ENCODE measurements around the gene SRMS. TPM values are rescaled to one million over a fixed set of nuclear protein-coding genes. Genes with fewer than 3 reads are reported as not detected.

SRMS gene
- polyA plus RNA-seq, 4 donors = 0.17 to 0.31 (median 0.24) TPM; not detected in 1

DNA sequence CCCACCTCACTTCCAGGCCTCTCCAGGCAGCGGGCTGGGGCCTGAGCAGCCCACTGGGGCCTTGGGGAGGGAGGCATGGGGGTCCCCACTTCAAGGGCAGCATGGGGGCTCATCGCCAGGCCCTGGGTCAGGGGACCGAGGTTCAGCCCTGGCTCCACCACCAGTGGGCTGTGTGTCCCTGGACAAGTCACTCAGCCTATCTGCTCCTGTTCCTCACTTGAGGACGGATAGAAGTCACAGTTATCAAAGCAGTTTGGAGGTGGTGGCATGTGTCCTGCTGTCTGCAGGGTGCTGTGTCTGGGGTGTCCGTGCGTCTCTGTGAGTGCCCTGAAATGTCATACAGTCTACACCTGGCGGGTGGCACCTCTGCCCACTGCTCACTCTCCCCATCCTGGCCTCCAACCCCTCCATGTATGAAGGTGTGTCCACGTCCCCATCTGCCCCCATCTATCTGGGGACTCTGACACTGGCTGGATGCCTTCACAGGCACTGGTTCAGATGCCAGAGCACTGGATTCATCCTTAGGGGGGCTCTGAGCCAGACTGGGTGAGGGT is 52.3 kb downstream of the SRMS start:
- no peak for DNase-seq (ENCODE audit: low read depth in 4 of 4, low spot score in 3 of 4)

- no peak for DNase-seq (ENCODE audit: low read depth in 4 of 4, low spot score in 3 of 4)
Measured at GRCh38 chr20:63494420-63495166, 53.0 kb downstream of the SRMS start.

DNA sequence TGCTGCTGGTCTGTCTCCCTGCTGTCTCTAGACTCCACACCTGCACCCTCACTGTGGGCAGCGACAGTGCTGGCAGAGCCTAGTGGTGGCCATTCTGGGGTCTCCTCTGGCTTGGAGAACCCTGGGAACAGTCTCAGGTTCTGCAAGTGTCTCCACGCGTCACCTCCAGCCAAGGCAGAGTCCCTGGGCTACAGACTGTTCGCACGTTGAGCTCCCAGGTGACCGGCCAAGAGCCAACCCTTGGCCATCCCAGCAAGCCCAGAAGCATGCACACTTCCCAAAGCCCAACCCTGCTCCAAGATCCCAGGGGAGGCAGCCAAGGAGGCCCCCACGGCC is 53.5 kb downstream of the SRMS start:
- no peak for DNase-seq (ENCODE audit: low read depth in 4 of 4, low spot score in 3 of 4)

- DNase-seq (ENCODE audit: low read depth in 4 of 4, low spot score in 3 of 4) = no peak
Measured at GRCh38 chr20:63493563-63494020, 54.0 kb downstream of the SRMS start.

- DNase-seq (ENCODE audit: low read depth in 4 of 4, low spot score in 3 of 4) = no peak
Measured at GRCh38 chr20:63492982-63493381, 54.6 kb downstream of the SRMS start.

- no peak for DNase-seq (ENCODE audit: low read depth in 4 of 4, low spot score in 3 of 4)
Measured at GRCh38 chr20:63492518-63492917, 55.0 kb downstream of the SRMS start.

- DNase-seq (ENCODE audit: low read depth in 4 of 4, low spot score in 3 of 4) = no peak
Measured at GRCh38 chr20:63491635-63492230, 55.8 kb downstream of the SRMS start.

DNA sequence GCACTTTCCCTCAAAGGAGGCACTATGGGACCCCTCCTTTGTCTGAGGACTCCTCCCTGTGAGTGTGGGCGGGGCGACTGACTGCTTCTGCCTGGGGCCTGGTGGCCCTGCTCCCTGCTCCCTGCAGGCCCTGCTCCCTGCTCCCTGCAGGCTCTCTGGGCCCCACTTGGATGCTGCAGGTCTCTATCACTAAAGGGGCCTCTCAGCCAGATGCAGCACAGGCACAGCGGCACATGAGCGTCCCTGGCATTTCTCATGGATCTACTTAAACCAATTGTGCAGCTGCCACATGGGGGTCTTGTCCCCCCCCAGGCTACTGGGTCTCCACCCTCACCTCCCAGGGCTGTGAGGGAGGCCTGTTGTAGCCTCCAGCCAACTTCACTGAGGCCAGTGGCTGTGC is 56.5 kb downstream of the SRMS start:
- DNase-seq (ENCODE audit: low read depth in 4 of 4, low spot score in 3 of 4) = no peak

Other genes with a start within 250 kb of the SRMS start
- gene CHRNA4, start 186.4 kb downstream of the SRMS start, polyA plus RNA-seq (ENCODE audit: insufficient read length in 4 of 4) = 10 to 100 TPM in 3 of 4 donors, 1 to 10 TPM in 1; 6.1 to 14.7 (median 12.7) TPM
- 1 to 10 TPM; 4.9 to 9.0 (median 5.1) TPM for gene KCNQ2, start 75.1 kb downstream of the SRMS start, polyA plus RNA-seq (ENCODE audit: insufficient read length in 4 of 4)
- 1 to 10 TPM in 3 of 4 donors, under 1 TPM in 1; 0.56 to 3.8 (median 1.4) TPM for gene EEF1A2, start 48.7 kb downstream of the SRMS start, polyA plus RNA-seq (ENCODE audit: insufficient read length in 4 of 4)
- 100 to 1,000 TPM; 159 to 425 (median 233) TPM for gene PPDPF, start 27.0 kb downstream of the SRMS start, polyA plus RNA-seq (ENCODE audit: insufficient read length in 4 of 4)
- gene PTK6, start 10.4 kb downstream of the SRMS start, polyA plus RNA-seq (ENCODE audit: insufficient read length in 4 of 4) = 1 to 10 TPM in 2 of 4 donors, under 1 TPM in 2; 0.44 to 1.1 (median 0.81) TPM
- 1 to 10 TPM in 3 of 4 donors, under 1 TPM in 1; 0.90 to 2.1 (median 1.1) TPM for gene FNDC11, start 6.4 kb upstream of the SRMS start, polyA plus RNA-seq (ENCODE audit: insufficient read length in 4 of 4)
- gene HELZ2, start 26.5 kb upstream of the SRMS start, polyA plus RNA-seq (ENCODE audit: insufficient read length in 4 of 4) = 10 to 100 TPM; 10.1 to 15.3 (median 11.2) TPM
- 10 to 100 TPM in 3 of 4 donors, 1 to 10 TPM in 1; 9.4 to 12.7 (median 10.7) TPM for gene GMEB2, start 79.4 kb upstream of the SRMS start, polyA plus RNA-seq (ENCODE audit: insufficient read length in 4 of 4)
- 10 to 100 TPM; 23.5 to 39.7 (median 29.3) TPM for gene STMN3, start 105.7 kb upstream of the SRMS start, polyA plus RNA-seq (ENCODE audit: insufficient read length in 4 of 4)
- 10 to 100 TPM; 15.8 to 18.2 (median 17.6) TPM for gene RTEL1, start 110.6 kb upstream of the SRMS start, polyA plus RNA-seq (ENCODE audit: insufficient read length in 4 of 4)
- gene TNFRSF6B, start 148.9 kb upstream of the SRMS start, polyA plus RNA-seq (ENCODE audit: insufficient read length in 4 of 4) = 1 to 10 TPM; 1.1 to 2.7 (median 1.6) TPM
- 10 to 100 TPM; 29.9 to 41.3 (median 34.4) TPM for gene ARFRP1, start 160.2 kb upstream of the SRMS start, polyA plus RNA-seq (ENCODE audit: insufficient read length in 4 of 4)
- gene ZGPAT, start 160.3 kb upstream of the SRMS start, polyA plus RNA-seq (ENCODE audit: insufficient read length in 4 of 4) = 10 to 100 TPM; 15.2 to 24.6 (median 18.0) TPM
- 10 to 100 TPM in 1 of 4 donors, 1 to 10 TPM in 3; 4.6 to 13.6 (median 7.3) TPM for gene LIME1, start 188.9 kb upstream of the SRMS start, polyA plus RNA-seq (ENCODE audit: insufficient read length in 4 of 4)
- gene SLC2A4RG, start 192.0 kb upstream of the SRMS start, polyA plus RNA-seq (ENCODE audit: insufficient read length in 4 of 4) = 100 to 1,000 TPM in 1 of 4 donors, 10 to 100 TPM in 3; 75.7 to 142 (median 80.1) TPM

Measured in right renal pelvis (tissue), 4 donors.